Liver (tissue), 9 donors: Measurements from ENCODE around the gene RBMS3. TPM values are rescaled to one million over a fixed set of nuclear protein-coding genes. Genes with fewer than 3 reads are reported as not detected.

Experiments
- DNase-seq: peaks from one replicate; pipeline ENCODE4 v3.0.0-alpha.2; 2017; ENCODE audit warnings: low spot score
- H3K27ac ChIP-seq, 2 donors: one replicate each; pipeline ENCODE4 v1.7.0; 2013; ENCODE audit warnings: inconsistent platforms in 2 of 2, low read length in 2 of 2, control low read depth in 1 of 2, low read depth in 1 of 2, mild to moderate bottlenecking in 1 of 2
- H3K27me3 ChIP-seq, 4 donors: one replicate each; pipeline versions ENCODE4 v1.6.1 to v1.7.0; 2013; ENCODE audit warnings: low read length in 3 of 4, inconsistent platforms in 1 of 4, mild to moderate bottlenecking in 1 of 4, moderate library complexity in 1 of 4; ENCODE audit not compliant: control insufficient read depth in 4 of 4, insufficient read depth in 4 of 4
- H3K36me3 ChIP-seq, 4 donors: one replicate each; pipeline versions ENCODE4 v1.6.1 to v1.7.0; 2013; ENCODE audit warnings: low read length in 3 of 4, mild to moderate bottlenecking in 3 of 4, low read depth in 1 of 4, moderate library complexity in 1 of 4; ENCODE audit not compliant: control insufficient read depth in 4 of 4, insufficient read depth in 3 of 4
- H3K4me1 ChIP-seq, 4 donors: one replicate each; pipeline versions ENCODE4 v1.6.1 to v1.7.0; 2013; ENCODE audit warnings: low read length in 3 of 4, mild to moderate bottlenecking in 3 of 4, moderate library complexity in 1 of 4; ENCODE audit not compliant: control insufficient read depth in 4 of 4, insufficient read depth in 4 of 4
- H3K4me3 ChIP-seq, 3 donors: one replicate each; pipeline versions ENCODE4 v1.6.1 to v1.7.0; 2013; ENCODE audit warnings: low read length in 3 of 3, control low read depth in 1 of 3, low read depth in 1 of 3, mild to moderate bottlenecking in 1 of 3
- H3K9ac ChIP-seq, 2 donors: one replicate each; pipeline ENCODE4 v1.7.0; 2013; ENCODE audit warnings: low read length in 2 of 2, mild to moderate bottlenecking in 2 of 2, moderate library complexity in 2 of 2, control low read depth in 1 of 2, low read depth in 1 of 2
- H3K9me3 ChIP-seq, 4 donors: one replicate each; pipeline versions ENCODE4 v1.6.1 to v1.7.0; 2013; ENCODE audit warnings: low read length in 3 of 4; ENCODE audit not compliant: control insufficient read depth in 4 of 4
- ATF3 ChIP-seq: IDR thresholded peaks from 2 replicates; pipeline ENCODE4 v1.6.1; 2016; ENCODE audit warnings: antibody characterized with exemption
- RAD21 ChIP-seq, 2 donors: IDR thresholded peaks; 2 replicates each; pipeline ENCODE4 v1.6.1; 2016; ENCODE audit warnings: antibody characterized with exemption in 2 of 2, mild to moderate bottlenecking in 2 of 2
- REST ChIP-seq: IDR thresholded peaks from 2 replicates; pipeline ENCODE4 v1.6.1; 2016; ENCODE audit warnings: antibody characterized with exemption, mild to moderate bottlenecking
- RXRA ChIP-seq, 2 donors: IDR thresholded peaks; 2 replicates each; pipeline ENCODE4 v1.6.1; 2017 to 2018; ENCODE audit warnings: antibody characterized with exemption in 2 of 2, mild to moderate bottlenecking in 1 of 2
- TAF1 ChIP-seq: conservative IDR thresholded peaks from 2 replicates; pipeline ENCODE4 v1.6.1; 2016; ENCODE audit warnings: antibody characterized with exemption, mild to moderate bottlenecking
- WGBS: extraction: QIAGEN DNeasy Blood & Tissue Kit; methylation state at CpG from one replicate; pipeline ENCODE4 v1.1.7; 2013; 5-methylcytosine and 5-hydroxymethylcytosine counted together
- polyA plus RNA-seq, 2 donors: library from polyadenylated mRNA; stranded (reverse) in 1 of 2; unstranded in 1 of 2; fragments of 200-250 nt in 1 of 2; fragments of >200 nt in 1 of 2; fragmentation: Nextera tagmentation in 1 of 2; extraction: Ambion mirVana in 1 of 2; gene quantifications; one replicate each; pipeline versions ENCODE4 v1.2.1 to v1.2.3, GENCODE V29; 2013 to 2015
- total RNA-seq, 2 donors: library from RNA; depleted of rRNA; stranded (reverse); fragments of >200 nt; gene quantifications; one replicate each; pipeline ENCODE4 v1.2.3, GENCODE V29; 2014
- TF ChIP-seq, protein P1 (sequence below): IDR thresholded peaks from 2 replicates; pipeline ENCODE4 v1.6.1; 2016; ENCODE audit warnings: antibody characterized with exemption
- TF ChIP-seq, protein P2 (sequence below): IDR thresholded peaks from 2 replicates; pipeline ENCODE4 v1.6.1; 2016; ENCODE audit warnings: antibody characterized with exemption
- donor health status: healthy.
- donor health status: healthy.
- donor health status: healthy.
- donor health status: healthy.
- donor health status: healthy.

RBMS3 gene
- total and polyA plus RNA-seq, 4 donors: 1.2 to 14.9 (median 9.3) TPM

DNA sequence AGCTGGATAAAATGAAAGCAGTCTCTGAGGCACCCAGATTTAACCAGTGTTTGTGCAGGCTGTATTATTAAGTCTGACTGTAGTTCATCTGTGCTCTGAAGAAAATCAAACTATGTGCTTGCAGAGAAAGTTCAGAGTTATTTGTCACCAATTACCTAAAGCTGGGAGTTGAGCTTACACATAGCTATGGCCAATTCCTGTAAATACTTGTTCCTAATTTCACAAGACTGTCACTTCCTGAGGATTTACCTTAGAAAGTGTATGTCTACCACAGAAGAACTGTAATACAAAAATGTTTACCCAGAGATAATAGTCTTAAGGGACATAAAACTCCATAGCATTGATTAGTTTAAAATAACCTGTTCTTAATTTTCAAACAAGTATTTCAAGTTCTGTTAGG, 697.2 kb downstream of the RBMS3 start:
- Histone ChIP-seq H3K9ac (no peak overlapping the region), H3K27ac (no peak overlapping the region)

GRCh38 chr3:29991198-29991597, 710.3 kb downstream of the RBMS3 start:
- DNase-seq: no peak
- no peak for TF ChIP-seq RAD21 (IDR thresholded peaks at IDR 0.05)
- TF ChIP-seq, protein P1, sequence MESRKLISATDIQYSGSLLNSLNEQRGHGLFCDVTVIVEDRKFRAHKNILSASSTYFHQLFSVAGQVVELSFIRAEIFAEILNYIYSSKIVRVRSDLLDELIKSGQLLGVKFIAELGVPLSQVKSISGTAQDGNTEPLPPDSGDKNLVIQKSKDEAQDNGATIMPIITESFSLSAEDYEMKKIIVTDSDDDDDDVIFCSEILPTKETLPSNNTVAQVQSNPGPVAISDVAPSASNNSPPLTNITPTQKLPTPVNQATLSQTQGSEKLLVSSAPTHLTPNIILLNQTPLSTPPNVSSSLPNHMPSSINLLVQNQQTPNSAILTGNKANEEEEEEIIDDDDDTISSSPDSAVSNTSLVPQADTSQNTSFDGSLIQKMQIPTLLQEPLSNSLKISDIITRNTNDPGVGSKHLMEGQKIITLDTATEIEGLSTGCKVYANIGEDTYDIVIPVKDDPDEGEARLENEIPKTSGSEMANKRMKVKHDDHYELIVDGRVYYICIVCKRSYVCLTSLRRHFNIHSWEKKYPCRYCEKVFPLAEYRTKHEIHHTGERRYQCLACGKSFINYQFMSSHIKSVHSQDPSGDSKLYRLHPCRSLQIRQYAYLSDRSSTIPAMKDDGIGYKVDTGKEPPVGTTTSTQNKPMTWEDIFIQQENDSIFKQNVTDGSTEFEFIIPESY: no peak
- Histone ChIP-seq H3K9me3 (no peaks in the 10 kb centered on the region), H3K36me3 (no peaks in the 10 kb centered on the region), H3K27ac (no peak overlapping the region), H3K9ac (no peak overlapping the region), H3K4me3 (no peak overlapping the region), H3K4me1 (no peaks in the 10 kb centered on the region), H3K27me3 (no peaks in the 10 kb centered on the region)

More for the DNA sequence above, 697.2 kb downstream of the RBMS3 start:
- no peaks in the 10 kb centered on the region for H3K4me1 ChIP-seq
- H3K9me3 ChIP-seq: no peaks in the 10 kb centered on the region
- H3K27me3 ChIP-seq: peaks cover 0 to 4% (median 0%) of the 10 kb centered on the region in 4 donors
- no peak overlapping the region for H3K4me3 ChIP-seq
- H3K36me3 ChIP-seq: no peaks in the 10 kb centered on the region
- TF ChIP-seq, protein P1: no peak
- TF ChIP-seq RXRA (IDR thresholded peaks at IDR 0.05): no peak
- TF ChIP-seq REST: no peak
- TF ChIP-seq, protein P2, sequence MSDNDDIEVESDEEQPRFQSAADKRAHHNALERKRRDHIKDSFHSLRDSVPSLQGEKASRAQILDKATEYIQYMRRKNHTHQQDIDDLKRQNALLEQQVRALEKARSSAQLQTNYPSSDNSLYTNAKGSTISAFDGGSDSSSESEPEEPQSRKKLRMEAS: no peak
- no peak for TF ChIP-seq ATF3
- no peak for DNase-seq

GRCh38 chr3:30002797-30003196, 721.9 kb downstream of the RBMS3 start:
- no peaks in the 10 kb centered on the region for H3K9me3 ChIP-seq
- no peaks in the 10 kb centered on the region for H3K36me3 ChIP-seq
- H3K27me3 ChIP-seq: no peaks in the 10 kb centered on the region
- H3K4me1 ChIP-seq: no peaks in the 10 kb centered on the region
- H3K4me3 ChIP-seq: no peak overlapping the region
- H3K27ac ChIP-seq: no peak overlapping the region
- TF ChIP-seq TAF1 (no peak), REST (no peak)
- TF ChIP-seq, protein P1: no peak
- no peak overlapping the region for H3K9ac ChIP-seq
- DNase-seq: no peak
- 72% methylated on average over 1 of the region's 1 CpG for WGBS
